Ovary (tissue), 3 donors: ENCODE measurements around the gene PDK1.

Experiments used
- CTCF ChIP-seq, 3 donors: fragments of 450-650 bp in 2 of 3; fragments of 200-600 bp in 1 of 3; IDR thresholded peaks; one replicate each; pipeline versions ENCODE4 v1.5.1 to v1.8.0; 2016 to 2022; ENCODE audit warnings: antibody characterized with exemption in 3 of 3, mild to moderate bottlenecking in 1 of 3
- EP300 ChIP-seq: sonication (generic); formaldehyde crosslinking; IDR thresholded peaks from one replicate; pipeline ENCODE4 v1.6.1; 2017; ENCODE audit warnings: antibody characterized with exemption
- POLR2A ChIP-seq: fragments of 450-650 bp; IDR thresholded peaks from one replicate; pipeline ENCODE4 v1.6.1; 2017; ENCODE audit warnings: antibody characterized with exemption, mild to moderate bottlenecking, moderate library complexity
- donor health status: DM: no; HTN: no; CAD: no.

DNA sequence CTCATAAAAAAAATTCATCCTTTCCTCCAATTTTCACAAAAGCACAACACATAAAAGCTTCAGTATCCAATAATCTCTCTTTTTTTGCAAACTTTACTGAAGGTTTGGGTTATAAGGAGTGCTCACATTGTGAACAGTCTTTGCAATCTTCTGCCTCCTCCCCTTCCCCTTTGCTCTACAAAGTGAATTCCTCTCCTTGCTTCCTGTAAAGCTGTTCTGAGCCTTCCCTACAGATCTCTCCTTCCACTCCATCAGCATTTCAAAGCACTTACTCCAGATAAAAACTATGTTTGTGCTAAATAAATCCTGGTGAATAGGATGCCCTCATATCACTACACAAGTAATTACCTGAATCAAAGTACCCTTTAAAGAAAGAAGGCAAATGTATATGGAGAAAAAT lies 4.6 kb upstream of the PDK1 start:
- TF ChIP-seq EP300 (no peak), CTCF (IDR thresholded peaks at IDR 0.05) (no peak), POLR2A (no peak)
